PC-9 (cell line): ENCODE results near the gene EBPL. TPM values are rescaled to one million over a fixed set of nuclear protein-coding genes. Genes with fewer than 3 reads are reported as not detected.

ENCODE experiments used
- BruUV-seq: library from RNA; stranded (reverse); fragments of 400-500 nt; replicated peaks from 2 replicates; lab custom pipeline; 2021; lab: Mats Ljungman, UMichigan
- CTCF ChIA-PET: fragments of 300-600 bp; sonication (Branson Sonifier 250); formaldehyde crosslinking; loops from one replicate; lab custom pipeline; 2022; ENCODE audit warnings: antibody characterized with exemption; lab: Charles Lee
- POLR2A ChIA-PET: fragments of 300-600 bp; sonication (Branson Sonifier 250); formaldehyde crosslinking; loops from one replicate; lab custom pipeline; 2022; ENCODE audit warnings: antibody characterized with exemption; ENCODE audit not compliant: unreplicated experiment; lab: Charles Lee
- DNase-seq, 2 experiments: peaks; one replicate each; pipeline versions ENCODE4 v3.0.0 to v3.0.0-alpha.2; 2015 to 2022; ENCODE audit warnings: mixed read lengths in 1 of 2
- H2AFZ ChIP-seq: fragments of 200-600 bp; sonication (generic); 2 replicates; pipeline ENCODE4 v1.8.1; 2017; ENCODE audit warnings: antibody characterized with exemption
- H3F3A ChIP-seq: fragments of 200-600 bp; sonication (generic); 2 replicates; pipeline ENCODE4 v1.8.1; 2017; ENCODE audit warnings: antibody characterized with exemption, mild to moderate bottlenecking, low read depth; ENCODE audit not compliant: insufficient read depth
- H3K27ac ChIP-seq: fragments of 200-600 bp; sonication (generic); 2 replicates; pipeline ENCODE4 v1.6.1; 2016; ENCODE audit warnings: mixed run types
- H3K27me3 ChIP-seq: fragments of 200-600 bp; sonication (generic); 2 replicates; pipeline ENCODE4 v1.6.1; 2016; ENCODE audit warnings: low read depth, mixed run types; ENCODE audit not compliant: insufficient read depth
- H3K36me3 ChIP-seq: fragments of 200-600 bp; sonication (generic); 2 replicates; pipeline ENCODE4 v1.6.1; 2016; ENCODE audit warnings: low read depth, mixed run types
- H3K4me1 ChIP-seq: fragments of 200-600 bp; sonication (generic); replicated peaks from 2 replicates; pipeline ENCODE4 v1.6.1; 2016; ENCODE audit warnings: mixed run types; ENCODE audit not compliant: insufficient read depth
- H3K4me2 ChIP-seq: fragments of 200-600 bp; sonication (generic); 2 replicates; pipeline ENCODE4 v1.6.1; 2017; ENCODE audit warnings: mixed run types
- H3K4me3 ChIP-seq: fragments of 200-600 bp; sonication (generic); 2 replicates; pipeline ENCODE4 v1.6.1; 2016; ENCODE audit warnings: mixed run types
- H3K79me2 ChIP-seq: fragments of 200-600 bp; sonication (generic); 2 replicates; pipeline ENCODE4 v1.6.1; 2017; ENCODE audit warnings: low read depth, mixed run types
- H3K9me2 ChIP-seq: fragments of 200-600 bp; sonication (generic); 2 replicates; pipeline ENCODE4 v1.8.1; 2017; ENCODE audit warnings: mild to moderate bottlenecking; ENCODE audit not compliant: insufficient read depth
- H3K9me3 ChIP-seq: fragments of 200-600 bp; sonication (generic); 2 replicates; pipeline ENCODE4 v1.8.1; 2016; ENCODE audit warnings: low read depth; ENCODE audit not compliant: insufficient read depth
- H4K20me1 ChIP-seq: fragments of 200-600 bp; sonication (generic); 2 replicates; pipeline ENCODE4 v1.8.1; 2017; ENCODE audit not compliant: insufficient read depth
- EZH2 ChIP-seq: fragments of 200-600 bp; sonication (generic); IDR thresholded peaks from 2 replicates; pipeline ENCODE4 v1.8.0; 2017; ENCODE audit warnings: antibody characterized with exemption, low read depth
- intact Hi-C: fragments of 100-400 bp; cut with micrococcal nuclease; formaldehyde crosslinking; loops from one replicate; pipeline ENCODE4 v1.10.0; 2022; ENCODE audit not compliant: unreplicated experiment
- total RNA-seq: library from RNA; stranded (reverse); gene quantifications from 2 replicates; pipeline ENCODE4 v1.2.3, GENCODE V29; 2021
- TF ChIP-seq, protein P1 (sequence below): fragments of 200-600 bp; sonication (generic); conservative IDR thresholded peaks from 2 replicates; pipeline ENCODE4 v1.6.1; 2017; ENCODE audit warnings: mixed run types, antibody characterized with exemption, mild to moderate bottlenecking, moderate library complexity

EBPL gene
- total RNA-seq, 1 experiment from 2014 or later = 77.0 TPM

DNA sequence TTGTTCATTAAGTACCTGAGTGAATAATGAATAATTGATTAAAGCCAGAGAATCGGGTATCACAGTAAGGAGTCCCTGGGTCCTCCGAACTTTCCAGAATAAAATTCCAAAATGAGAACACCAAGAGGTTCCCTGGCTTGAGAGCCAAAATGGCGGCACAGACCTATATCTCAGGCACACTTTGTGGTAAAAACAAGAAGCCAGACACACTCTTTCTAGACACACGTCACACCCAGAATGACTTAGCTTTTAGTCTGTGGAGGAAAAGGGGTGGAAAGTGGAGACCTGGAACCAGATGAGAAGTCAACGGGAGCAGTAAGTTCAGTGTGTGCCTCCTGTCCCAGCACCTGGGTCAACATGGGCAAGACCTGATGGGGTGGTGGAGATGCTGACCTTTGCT, 54.6 kb downstream of the EBPL start:
- Histone ChIP-seq H3K4me3 (no peak overlapping the region), H3K27ac (no peak overlapping the region), H3K9me3 (no peaks in the 10 kb centered on the region), H3K9me2 (no peaks in the 10 kb centered on the region), H3K27me3 (no peaks in the 10 kb centered on the region), H3K4me2 (no peak overlapping the region), H3K36me3 (no peaks in the 10 kb centered on the region), H3F3A (no peaks in the 10 kb centered on the region), H3K79me2 (no peaks in the 10 kb centered on the region), H2AFZ (no peak overlapping the region), H3K4me1 (peaks cover 14% of the 10 kb centered on the region), H4K20me1 (no peaks in the 10 kb centered on the region)
- CTCF ChIA-PET = no interaction called here
- intact Hi-C loops = no loop called here
- TF ChIP-seq EZH2 = no peak
- TF ChIP-seq, protein P1, sequence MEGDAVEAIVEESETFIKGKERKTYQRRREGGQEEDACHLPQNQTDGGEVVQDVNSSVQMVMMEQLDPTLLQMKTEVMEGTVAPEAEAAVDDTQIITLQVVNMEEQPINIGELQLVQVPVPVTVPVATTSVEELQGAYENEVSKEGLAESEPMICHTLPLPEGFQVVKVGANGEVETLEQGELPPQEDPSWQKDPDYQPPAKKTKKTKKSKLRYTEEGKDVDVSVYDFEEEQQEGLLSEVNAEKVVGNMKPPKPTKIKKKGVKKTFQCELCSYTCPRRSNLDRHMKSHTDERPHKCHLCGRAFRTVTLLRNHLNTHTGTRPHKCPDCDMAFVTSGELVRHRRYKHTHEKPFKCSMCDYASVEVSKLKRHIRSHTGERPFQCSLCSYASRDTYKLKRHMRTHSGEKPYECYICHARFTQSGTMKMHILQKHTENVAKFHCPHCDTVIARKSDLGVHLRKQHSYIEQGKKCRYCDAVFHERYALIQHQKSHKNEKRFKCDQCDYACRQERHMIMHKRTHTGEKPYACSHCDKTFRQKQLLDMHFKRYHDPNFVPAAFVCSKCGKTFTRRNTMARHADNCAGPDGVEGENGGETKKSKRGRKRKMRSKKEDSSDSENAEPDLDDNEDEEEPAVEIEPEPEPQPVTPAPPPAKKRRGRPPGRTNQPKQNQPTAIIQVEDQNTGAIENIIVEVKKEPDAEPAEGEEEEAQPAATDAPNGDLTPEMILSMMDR = no peak
- POLR2A ChIA-PET = no interaction called here
- no peak for DNase-seq
- BruUV-seq = no TSS peak

- Histone ChIP-seq H3K4me1 (peaks cover 8% of the 10 kb centered on the region; the same call in 1 of the 2 replicates), H3F3A (no peaks in the 10 kb centered on the region), H3K79me2 (no peaks in the 10 kb centered on the region), H3K27me3 (no peaks in the 10 kb centered on the region), H2AFZ (no peak overlapping the region), H3K36me3 (no peaks in the 10 kb centered on the region), H3K4me2 (no peak overlapping the region), H3K27ac (no peak overlapping the region), H3K9me2 (no peaks in the 10 kb centered on the region), H4K20me1 (no peaks in the 10 kb centered on the region), H3K9me3 (no peaks in the 10 kb centered on the region), H3K4me3 (no peak overlapping the region)
- ChIA-PET CTCF (no interaction called here), POLR2A (no interaction called here)
- DNase-seq = no peak
- BruUV-seq = no TSS peak
- intact Hi-C loops = no loop called here
- TF ChIP-seq, protein P1 = no peak
- TF ChIP-seq EZH2 = no peak
These were observed 55.5 kb downstream of the EBPL start for GRCh38 chr13:49635599-49636433.

DNA sequence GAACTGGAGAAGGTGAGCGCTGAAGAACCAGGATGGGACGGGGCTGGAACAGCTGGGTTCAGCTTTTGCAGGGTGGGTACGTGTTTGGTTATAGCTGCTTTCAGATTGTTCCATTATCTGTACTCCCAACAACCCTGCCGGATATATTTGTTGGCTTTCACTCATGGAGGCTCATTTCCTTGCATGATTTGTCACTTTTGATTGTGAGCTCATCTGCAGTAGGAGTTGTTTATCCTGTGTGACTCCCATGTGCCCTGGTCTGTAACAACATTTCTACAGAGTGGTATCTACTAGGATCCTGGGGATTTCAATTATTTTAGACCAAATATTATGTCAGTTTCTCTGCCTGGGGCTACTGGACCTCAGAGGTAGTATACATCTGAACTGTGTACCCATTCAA, 57.6 kb downstream of the EBPL start:
- Histone ChIP-seq H4K20me1 (no peaks in the 10 kb centered on the region), H3K36me3 (no peaks in the 10 kb centered on the region), H3K27me3 (no peaks in the 10 kb centered on the region), H2AFZ (no peak overlapping the region), H3K4me3 (no peak overlapping the region), H3K4me2 (no peak overlapping the region), H3K9me2 (no peaks in the 10 kb centered on the region), H3K79me2 (no peaks in the 10 kb centered on the region), H3F3A (no peaks in the 10 kb centered on the region), H3K4me1 (peaks cover 9% of the 10 kb centered on the region; the same call in 1 of the 2 replicates), H3K9me3 (no peaks in the 10 kb centered on the region), H3K27ac (no peak overlapping the region)
- intact Hi-C loops = no loop called here
- no peak for DNase-seq
- CTCF ChIA-PET = no interaction called here
- POLR2A ChIA-PET = interaction anchor here (0.5 kb wide), 1 partner anchor 48 kb away, joined by 5 read pairs; no protein-coding TSS in a partner anchor
- TF ChIP-seq, protein P1 = no peak
- TF ChIP-seq EZH2 = no peak
- no TSS peak for BruUV-seq
